ENCODE measurements around the gene GSK3A. TPM values are rescaled to one million over a fixed set of nuclear protein-coding genes. Genes with fewer than 3 reads are reported as not detected.

The GSK3A gene
- total RNA-seq, 1 donor from 2014 or later, result 27.0 TPM

- H3K36me3 ChIP-seq, result peaks cover 40 to 42% of the 10 kb centered on the region in 2 donors
- peak overlapping the region; percentile 85 for H3K4me3 ChIP-seq
- peaks cover 33 to 49% of the 10 kb centered on the region in 2 donors for H3K4me1 ChIP-seq
- DNase-seq (ENCODE audit: low spot score in 2 of 2), result no peak
- no peaks in the 10 kb centered on the region for H3K9me3 ChIP-seq
- no peaks in the 10 kb centered on the region for H3K27me3 ChIP-seq
- intact Hi-C loops (cut with DNase I), result loop anchor here (2.0 kb wide), 1 partner anchor 69 kb away; the partner anchor contains the start of gene DEDD2
- TF ChIP-seq, protein P1, sequence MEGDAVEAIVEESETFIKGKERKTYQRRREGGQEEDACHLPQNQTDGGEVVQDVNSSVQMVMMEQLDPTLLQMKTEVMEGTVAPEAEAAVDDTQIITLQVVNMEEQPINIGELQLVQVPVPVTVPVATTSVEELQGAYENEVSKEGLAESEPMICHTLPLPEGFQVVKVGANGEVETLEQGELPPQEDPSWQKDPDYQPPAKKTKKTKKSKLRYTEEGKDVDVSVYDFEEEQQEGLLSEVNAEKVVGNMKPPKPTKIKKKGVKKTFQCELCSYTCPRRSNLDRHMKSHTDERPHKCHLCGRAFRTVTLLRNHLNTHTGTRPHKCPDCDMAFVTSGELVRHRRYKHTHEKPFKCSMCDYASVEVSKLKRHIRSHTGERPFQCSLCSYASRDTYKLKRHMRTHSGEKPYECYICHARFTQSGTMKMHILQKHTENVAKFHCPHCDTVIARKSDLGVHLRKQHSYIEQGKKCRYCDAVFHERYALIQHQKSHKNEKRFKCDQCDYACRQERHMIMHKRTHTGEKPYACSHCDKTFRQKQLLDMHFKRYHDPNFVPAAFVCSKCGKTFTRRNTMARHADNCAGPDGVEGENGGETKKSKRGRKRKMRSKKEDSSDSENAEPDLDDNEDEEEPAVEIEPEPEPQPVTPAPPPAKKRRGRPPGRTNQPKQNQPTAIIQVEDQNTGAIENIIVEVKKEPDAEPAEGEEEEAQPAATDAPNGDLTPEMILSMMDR (IDR thresholded peaks at IDR 0.05), result no peak
- peak overlapping the region; percentile 72 to 84 for H3K27ac ChIP-seq
Observed at GRCh38 chr19:42285988-42286348, 43.6 kb upstream of the GSK3A start.

GRCh38 chr19:42285541-42285941 lies 43.1 kb upstream of the GSK3A start:
- TF ChIP-seq, protein P1 (IDR thresholded peaks at IDR 0.05), result no peak
- DNase-seq (ENCODE audit: low spot score in 2 of 2), result no peak
- peak overlapping the region; percentile 72 to 84 for H3K27ac ChIP-seq
- peaks cover 35 to 37% of the 10 kb centered on the region in 2 donors for H3K36me3 ChIP-seq
- H3K9me3 ChIP-seq, result no peaks in the 10 kb centered on the region
- intact Hi-C loops (cut with DNase I), result loop anchor here (2.0 kb wide), 1 partner anchor 69 kb away; the partner anchor contains the start of gene DEDD2
- no peaks in the 10 kb centered on the region for H3K27me3 ChIP-seq
- peaks cover 33 to 49% of the 10 kb centered on the region in 2 donors for H3K4me1 ChIP-seq
- H3K4me3 ChIP-seq, result peak overlapping the region; percentile 85

DNA sequence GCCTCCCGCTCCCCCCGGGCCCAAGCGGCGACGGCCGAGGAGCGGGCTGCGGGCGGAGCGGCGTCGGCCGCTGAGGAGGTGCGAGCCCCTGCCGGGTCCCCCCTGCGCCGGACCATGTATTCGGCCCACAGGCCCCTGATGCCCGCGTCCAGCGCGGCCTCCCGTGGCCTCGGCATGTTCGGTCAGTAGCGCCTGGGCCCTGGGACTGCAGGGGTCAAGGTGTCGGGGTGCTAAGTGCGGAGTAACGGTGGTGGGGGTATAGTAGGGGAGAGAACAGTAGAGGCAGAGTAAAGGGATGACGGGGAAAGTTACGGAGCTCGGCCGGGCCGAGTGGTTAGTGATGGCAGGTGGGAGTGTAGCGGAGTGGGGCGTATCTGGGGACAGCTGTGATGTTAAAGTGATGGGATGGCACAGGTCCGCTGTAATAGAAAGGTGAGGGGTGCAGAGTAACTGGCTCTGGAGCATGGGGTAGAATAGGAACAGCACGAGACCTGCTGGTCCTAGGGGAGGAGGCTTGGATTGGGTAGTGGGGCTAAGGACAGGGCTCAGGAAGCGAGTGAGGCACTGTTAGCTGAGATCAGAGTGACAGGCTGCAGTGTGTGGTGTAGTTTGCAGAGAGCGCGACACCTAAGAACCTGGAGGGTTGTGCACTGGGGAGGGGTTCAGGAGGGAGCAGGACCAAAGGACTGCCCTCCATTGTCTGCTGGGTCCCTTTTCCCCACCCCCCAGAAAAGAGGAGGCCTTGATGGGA lies 42.4 kb upstream of the GSK3A start:
- peak overlapping the region; percentile 85 for H3K4me3 ChIP-seq
- peaks cover 28 to 30% of the 10 kb centered on the region in 2 donors for H3K36me3 ChIP-seq
- peaks cover 33 to 49% of the 10 kb centered on the region in 2 donors for H3K4me1 ChIP-seq
- DNase-seq (ENCODE audit: low spot score in 2 of 2), result peak in 1 of 2 donors; percentile 68
- no peaks in the 10 kb centered on the region for H3K9me3 ChIP-seq
- intact Hi-C loops (cut with DNase I), result loop anchor here (1.0 to 2.0 kb wide), 2 partner anchors 40 to 68 kb away; partner anchors contain the start of gene DEDD2
- TF ChIP-seq, protein P1 (IDR thresholded peaks at IDR 0.05), result no peak
- H3K27ac ChIP-seq, result peak overlapping the region; percentile 72 to 84
- no peaks in the 10 kb centered on the region for H3K27me3 ChIP-seq

DNA sequence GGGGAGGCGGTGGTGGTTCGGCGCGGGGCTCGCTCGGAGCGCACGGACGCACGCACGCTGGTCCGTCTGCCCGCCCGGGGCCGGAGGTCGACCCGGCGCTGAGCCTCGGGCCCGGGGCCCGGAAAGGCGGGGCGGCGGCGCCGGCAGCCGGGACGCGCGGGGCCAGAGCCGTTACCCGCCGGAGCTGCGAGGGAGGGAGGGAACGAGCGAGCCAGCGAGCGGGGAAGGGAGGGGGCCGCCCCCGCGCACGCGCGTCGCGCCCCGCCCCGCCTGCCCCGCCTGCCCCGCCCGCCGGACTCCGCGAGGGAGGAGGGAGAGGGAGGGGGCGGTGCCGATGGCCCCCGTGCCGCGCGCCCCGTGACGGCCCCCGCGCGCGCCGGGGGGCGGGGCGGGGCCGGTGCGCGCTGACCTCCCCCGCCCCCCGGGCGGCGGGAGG lies 41.7 kb upstream of the GSK3A start:
- TF ChIP-seq, protein P1 (IDR thresholded peaks at IDR 0.05), result no peak
- Histone ChIP-seq H3K27me3 (no peaks in the 10 kb centered on the region), H3K27ac (peak overlapping the region; percentile 37 to 94), H3K4me1 (peaks cover 39 to 55% of the 10 kb centered on the region in 2 donors), H3K36me3 (peaks cover 21 to 23% of the 10 kb centered on the region in 2 donors), H3K4me3 (peak overlapping the region; percentile 85 to 86), H3K9me3 (no peaks in the 10 kb centered on the region)
- DNase-seq (ENCODE audit: low spot score in 2 of 2), result peak in 1 of 2 donors; percentile 87
- intact Hi-C loops (cut with DNase I), result loop anchor here (1.0 to 2.0 kb wide), 2 partner anchors 40 to 67 kb away; partner anchors contain the start of gene DEDD2

GRCh38 chr19:42283188-42284065 lies 41.0 kb upstream of the GSK3A start:
- Histone ChIP-seq H3K9me3 (no peaks in the 10 kb centered on the region), H3K4me3 (peak overlapping the region; percentile 85 to 86), H3K27me3 (no peaks in the 10 kb centered on the region), H3K4me1 (peaks cover 45 to 61% of the 10 kb centered on the region in 2 donors), H3K27ac (peak overlapping the region; percentile 93 to 96), H3K36me3 (peaks cover 15 to 16% of the 10 kb centered on the region in 2 donors)
- intact Hi-C loops (cut with DNase I), result loop anchor here (1.0 to 2.0 kb wide), 2 partner anchors 39 to 67 kb away; partner anchors contain the start of gene DEDD2
- DNase-seq (ENCODE audit: low spot score in 2 of 2), result peak; percentile 87 to 99
- TF ChIP-seq, protein P1 (IDR thresholded peaks at IDR 0.05), result no peak

All from ascending aorta (tissue), 2 donors.